Caco-2 (cell line): ENCODE data around the gene ACADVL. TPM values are rescaled to one million over a fixed set of nuclear protein-coding genes. Genes with fewer than 3 reads are reported as not detected.

Source experiments
- BruUV-seq: library from RNA; stranded (reverse); fragments of 400-500 nt; replicated peaks from 2 replicates; lab custom pipeline; 2021; lab: Mats Ljungman, UMichigan
- CTCF ChIA-PET: fragments of 300-600 bp; sonication (Branson Sonifier 250); formaldehyde crosslinking; loops from one replicate; lab custom pipeline; 2022; ENCODE audit warnings: antibody characterized with exemption; lab: Charles Lee
- POLR2A ChIA-PET: fragments of 300-600 bp; sonication (Branson Sonifier 250); formaldehyde crosslinking; loops from one replicate; lab custom pipeline; 2022; ENCODE audit warnings: antibody characterized with exemption; lab: Charles Lee
- DNase-seq, 2 experiments: peaks; one replicate each; pipeline versions ENCODE4 v3.0.0 to v3.0.0-alpha.2; 2020 to 2022
- H3K27me3 ChIP-seq: replicated peaks from 2 replicates; pipeline ENCODE4 v1.6.0; 2011; ENCODE audit warnings: low read length; ENCODE audit not compliant: control insufficient read depth, insufficient read depth
- H3K36me3 ChIP-seq: 2 replicates; pipeline ENCODE4 v1.5.1; 2011; ENCODE audit warnings: low read length; ENCODE audit not compliant: control insufficient read depth, insufficient read depth
- H3K4me1 ChIP-seq: fragments of 250-450 bp; sonication (Bioruptor Pico); 2 replicates; pipeline ENCODE4 v1.5.1; 2020; ENCODE audit warnings: mild to moderate bottlenecking
- H3K4me3 ChIP-seq: 2 replicates; pipeline ENCODE4 v1.5.1; 2011; ENCODE audit warnings: low read depth, mild to moderate bottlenecking, control low read depth, low read length
- H3K9me3 ChIP-seq: fragments of 250-450 bp; sonication (Bioruptor Pico); 2 replicates; pipeline ENCODE4 v1.5.1; 2020; ENCODE audit warnings: mild to moderate bottlenecking, moderate library complexity
- H3K27ac Mint-ChIP-seq: one replicate; pipeline ENCODE4 v1.8.0; 2022; ENCODE audit warnings: mixed read lengths; ENCODE audit not compliant: unreplicated experiment
- H3K27me3 Mint-ChIP-seq: one replicate; pipeline ENCODE4 v1.8.0; 2022; ENCODE audit warnings: mixed read lengths; ENCODE audit not compliant: insufficient read depth, unreplicated experiment
- H3K36me3 Mint-ChIP-seq: one replicate; pipeline ENCODE4 v1.8.0; 2022; ENCODE audit warnings: mild to moderate bottlenecking, mixed read lengths; ENCODE audit not compliant: insufficient read depth, unreplicated experiment
- H3K4me1 Mint-ChIP-seq: one replicate; pipeline ENCODE4 v1.8.0; 2022; ENCODE audit warnings: low read depth, mixed read lengths; ENCODE audit not compliant: unreplicated experiment
- H3K4me3 Mint-ChIP-seq: one replicate; pipeline ENCODE4 v1.8.0; 2022; ENCODE audit warnings: mild to moderate bottlenecking, moderate library complexity, mixed read lengths; ENCODE audit not compliant: unreplicated experiment
- H3K9me3 Mint-ChIP-seq: one replicate; pipeline ENCODE4 v1.8.0; 2022; ENCODE audit warnings: mixed read lengths; ENCODE audit not compliant: unreplicated experiment
- intact Hi-C: fragments of 100-400 bp; cut with micrococcal nuclease; formaldehyde crosslinking; loops from one replicate; pipeline ENCODE4 v1.10.0; 2022; ENCODE audit not compliant: unreplicated experiment
- total RNA-seq: library from RNA; stranded (reverse); gene quantifications from 2 replicates; pipeline ENCODE4 v1.2.3, GENCODE V29; 2022
- TF ChIP-seq, protein P1 (sequence below), 2 experiments: fragments of 200-600 bp in 1 of 2; IDR thresholded peaks; 1 replicate in 1 of 2; 2 replicates in 1 of 2; pipeline versions ENCODE4 v1.5.1 to v1.8.0; 2011 to 2022; ENCODE audit warnings: antibody characterized with exemption in 1 of 2, control low read depth in 1 of 2, inconsistent platforms in 1 of 2, low read depth in 1 of 2, low read length in 1 of 2, mild to moderate bottlenecking in 1 of 2, moderate library complexity in 1 of 2; ENCODE audit not compliant: insufficient read depth in 1 of 2, severe bottlenecking in 1 of 2, unreplicated experiment in 1 of 2

The ACADVL gene
- total RNA-seq, 1 experiment from 2014 or later: 133 TPM

DNA sequence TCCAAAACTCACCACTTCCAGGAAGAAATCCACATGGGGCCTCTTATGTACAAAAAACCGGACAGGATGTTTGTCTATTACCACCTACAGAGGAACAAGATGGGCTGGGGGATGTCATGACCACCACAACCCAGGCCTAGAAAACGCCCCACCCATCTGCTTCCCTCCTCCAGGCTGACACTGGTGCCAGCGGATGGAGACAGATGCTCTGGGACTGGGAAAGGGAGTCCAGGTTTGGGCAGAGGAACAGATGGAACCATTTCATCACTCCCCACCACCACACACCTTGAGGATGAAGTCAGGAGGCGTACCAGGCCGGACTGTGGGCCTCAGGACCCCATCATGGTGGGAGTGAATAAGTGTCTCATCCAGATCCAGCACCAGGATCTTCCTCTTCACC, 27.0 kb downstream of the ACADVL start:
- CTCF ChIA-PET: no interaction called here

DNA sequence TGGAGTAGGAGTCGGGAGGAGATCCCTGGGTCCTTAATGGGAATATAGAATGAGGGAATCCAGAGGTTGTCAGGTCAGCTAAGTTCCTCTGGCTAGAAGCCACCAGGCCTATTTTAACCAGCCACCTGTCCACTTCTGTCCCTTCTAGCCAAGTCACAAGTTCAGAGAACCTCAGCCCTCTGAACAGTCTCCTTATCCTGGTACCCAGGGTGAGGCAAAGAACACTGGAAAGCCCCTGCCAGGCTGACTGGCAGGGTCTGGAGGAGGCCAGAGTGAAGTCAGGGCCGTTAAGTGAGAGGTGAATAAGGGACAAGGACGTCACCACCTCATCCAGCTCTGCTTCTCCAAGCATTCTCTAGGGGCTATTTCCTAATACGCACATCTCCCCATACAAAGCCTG, 29.1 kb downstream of the ACADVL start:
- no peaks in the 10 kb centered on the region for H3K36me3 ChIP-seq
- no peaks in the 10 kb centered on the region for H3K4me1 ChIP-seq
- POLR2A ChIA-PET: no interaction called here
- Mint-ChIP-seq H3K27me3 (no peaks in the 10 kb centered on the region), H3K9me3 (no peaks in the 10 kb centered on the region), H3K27ac (no peak overlapping the region), H3K4me1 (peaks cover 11% of the 10 kb centered on the region), H3K4me3 (peak overlapping the region; percentile 44), H3K36me3 (peaks cover 50% of the 10 kb centered on the region)
- H3K4me3 ChIP-seq: no peak overlapping the region
- TF ChIP-seq, protein P1, sequence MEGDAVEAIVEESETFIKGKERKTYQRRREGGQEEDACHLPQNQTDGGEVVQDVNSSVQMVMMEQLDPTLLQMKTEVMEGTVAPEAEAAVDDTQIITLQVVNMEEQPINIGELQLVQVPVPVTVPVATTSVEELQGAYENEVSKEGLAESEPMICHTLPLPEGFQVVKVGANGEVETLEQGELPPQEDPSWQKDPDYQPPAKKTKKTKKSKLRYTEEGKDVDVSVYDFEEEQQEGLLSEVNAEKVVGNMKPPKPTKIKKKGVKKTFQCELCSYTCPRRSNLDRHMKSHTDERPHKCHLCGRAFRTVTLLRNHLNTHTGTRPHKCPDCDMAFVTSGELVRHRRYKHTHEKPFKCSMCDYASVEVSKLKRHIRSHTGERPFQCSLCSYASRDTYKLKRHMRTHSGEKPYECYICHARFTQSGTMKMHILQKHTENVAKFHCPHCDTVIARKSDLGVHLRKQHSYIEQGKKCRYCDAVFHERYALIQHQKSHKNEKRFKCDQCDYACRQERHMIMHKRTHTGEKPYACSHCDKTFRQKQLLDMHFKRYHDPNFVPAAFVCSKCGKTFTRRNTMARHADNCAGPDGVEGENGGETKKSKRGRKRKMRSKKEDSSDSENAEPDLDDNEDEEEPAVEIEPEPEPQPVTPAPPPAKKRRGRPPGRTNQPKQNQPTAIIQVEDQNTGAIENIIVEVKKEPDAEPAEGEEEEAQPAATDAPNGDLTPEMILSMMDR (IDR thresholded peaks at IDR 0.05; ENCODE audit: insufficient read depth in 1 of 2, low read depth in 1 of 2, low read length in 1 of 2, severe bottlenecking in 1 of 2, unreplicated experiment in 1 of 2): no peak
- H3K9me3 ChIP-seq: no peaks in the 10 kb centered on the region
- DNase-seq: no peak
- no TSS peak for BruUV-seq
- no peaks in the 10 kb centered on the region for H3K27me3 ChIP-seq
- intact Hi-C loops: no loop called here
- CTCF ChIA-PET: interaction anchor here (0.7 kb wide), 1 partner anchor 19 kb away, joined by 3 read pairs; no protein-coding TSS in a partner anchor

More for the DNA sequence above, 27.0 kb downstream of the ACADVL start:
- Mint-ChIP-seq H3K4me3 (no peak overlapping the region), H3K9me3 (no peaks in the 10 kb centered on the region), H3K27me3 (peaks cover 3% of the 10 kb centered on the region), H3K4me1 (no peaks in the 10 kb centered on the region), H3K36me3 (peaks cover 49% of the 10 kb centered on the region), H3K27ac (no peak overlapping the region)
- no peaks in the 10 kb centered on the region for H3K36me3 ChIP-seq
- DNase-seq: no peak
- TF ChIP-seq, protein P1 (IDR thresholded peaks at IDR 0.05; ENCODE audit: insufficient read depth in 1 of 2, low read depth in 1 of 2, low read length in 1 of 2, severe bottlenecking in 1 of 2, unreplicated experiment in 1 of 2): no peak
- no peaks in the 10 kb centered on the region for H3K27me3 ChIP-seq
- H3K4me1 ChIP-seq: no peaks in the 10 kb centered on the region
- H3K4me3 ChIP-seq: no peak overlapping the region
- intact Hi-C loops: no loop called here
- POLR2A ChIA-PET: no interaction called here
- BruUV-seq: no TSS peak
- H3K9me3 ChIP-seq: no peaks in the 10 kb centered on the region

DNA sequence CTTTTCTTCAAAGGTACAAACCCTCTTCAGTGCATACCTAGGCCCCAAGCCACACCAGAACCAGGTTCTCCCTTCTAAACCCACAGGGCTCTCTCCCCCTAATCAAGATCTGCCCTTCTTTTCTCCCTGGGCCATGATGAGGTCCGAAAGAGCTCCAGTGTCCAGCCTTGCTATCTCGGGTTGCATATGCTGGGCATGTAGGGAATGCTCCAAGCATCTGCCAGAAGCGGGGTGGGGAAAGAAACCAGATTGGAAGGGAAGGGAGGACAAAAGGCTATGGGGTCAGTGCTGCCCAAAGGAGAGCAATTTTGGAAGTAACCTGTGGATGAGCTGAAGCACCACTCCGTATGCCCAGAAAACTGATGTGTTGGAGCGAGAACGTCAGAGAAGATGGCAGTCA, 29.5 kb downstream of the ACADVL start:
- TF ChIP-seq, protein P1 (IDR thresholded peaks at IDR 0.05; ENCODE audit: insufficient read depth in 1 of 2, low read depth in 1 of 2, low read length in 1 of 2, severe bottlenecking in 1 of 2, unreplicated experiment in 1 of 2): no peak
- no peak overlapping the region for H3K27ac Mint-ChIP-seq
- H3K4me1 ChIP-seq: no peaks in the 10 kb centered on the region
- no TSS peak for BruUV-seq
- peaks cover 11% of the 10 kb centered on the region for H3K4me1 Mint-ChIP-seq
- peaks cover 54% of the 10 kb centered on the region for H3K36me3 Mint-ChIP-seq
- intact Hi-C loops: no loop called here
- no peaks in the 10 kb centered on the region for H3K36me3 ChIP-seq
- no peaks in the 10 kb centered on the region for H3K9me3 Mint-ChIP-seq
- H3K4me3 Mint-ChIP-seq: peak overlapping the region; percentile 44
- DNase-seq: no peak
- no peaks in the 10 kb centered on the region for H3K27me3 ChIP-seq
- H3K9me3 ChIP-seq: no peaks in the 10 kb centered on the region
- POLR2A ChIA-PET: no interaction called here
- CTCF ChIA-PET: no interaction called here
- H3K27me3 Mint-ChIP-seq: no peaks in the 10 kb centered on the region
- H3K4me3 ChIP-seq: no peak overlapping the region
